GM12801 (cell line): ENCODE results near the gene TSPAN33.

Experiments used
- CTCF ChIP-seq: IDR thresholded peaks from one replicate; pipeline ENCODE4 v1.5.1; 2011; ENCODE audit warnings: control low read depth; ENCODE audit not compliant: insufficient read length; ENCODE audit errors: extremely low read depth

The TSPAN33 gene

GRCh38 chr7:129187681-129188371 lies 43.3 kb downstream of the TSPAN33 start:
- TF ChIP-seq CTCF = no peak

GRCh38 chr7:129188372-129188891 lies 43.9 kb downstream of the TSPAN33 start, which contains the start of gene SMO:
Gene SMO (plus strand): TSS chr7:129188633. CDS start chr7:129189152, 519 bp downstream.
- no peak for TF ChIP-seq CTCF

GRCh38 chr7:129188892-129189660 lies 44.6 kb downstream of the TSPAN33 start:
- TF ChIP-seq CTCF = no peak

GRCh38 chr7:129189661-129190310 lies 45.3 kb downstream of the TSPAN33 start:
- no peak for TF ChIP-seq CTCF

GRCh38 chr7:129191272-129191671 lies 46.8 kb downstream of the TSPAN33 start:
- TF ChIP-seq CTCF = no peak

GRCh38 chr7:129193892-129194291 lies 49.4 kb downstream of the TSPAN33 start:
- TF ChIP-seq CTCF = no peak

GRCh38 chr7:129197771-129198170 lies 53.3 kb downstream of the TSPAN33 start:
- no peak for TF ChIP-seq CTCF
